ENCODE measurements around the gene IGF2R. TPM values are rescaled to one million over a fixed set of nuclear protein-coding genes. Genes with fewer than 3 reads are reported as not detected.

IGF2R gene
- total and polyA plus RNA-seq, 2 of the 13 experiments (the other 11 are each of a cell fraction or from before 2014, with no cell fraction given), result 38.3 to 70.0 TPM

GRCh38 chr6:159973951-159974350, 5.1 kb downstream of the IGF2R start (continued):
- no peak for TF ChIP-seq ZBTB33 (CRISPR knock-in tag; IDR thresholded peaks at IDR 0.05)
- TF ChIP-seq, protein P1, sequence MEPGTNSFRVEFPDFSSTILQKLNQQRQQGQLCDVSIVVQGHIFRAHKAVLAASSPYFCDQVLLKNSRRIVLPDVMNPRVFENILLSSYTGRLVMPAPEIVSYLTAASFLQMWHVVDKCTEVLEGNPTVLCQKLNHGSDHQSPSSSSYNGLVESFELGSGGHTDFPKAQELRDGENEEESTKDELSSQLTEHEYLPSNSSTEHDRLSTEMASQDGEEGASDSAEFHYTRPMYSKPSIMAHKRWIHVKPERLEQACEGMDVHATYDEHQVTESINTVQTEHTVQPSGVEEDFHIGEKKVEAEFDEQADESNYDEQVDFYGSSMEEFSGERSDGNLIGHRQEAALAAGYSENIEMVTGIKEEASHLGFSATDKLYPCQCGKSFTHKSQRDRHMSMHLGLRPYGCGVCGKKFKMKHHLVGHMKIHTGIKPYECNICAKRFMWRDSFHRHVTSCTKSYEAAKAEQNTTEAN (CRISPR knock-in tag; conservative IDR thresholded peaks at IDR 0.05), result no peak
- TF ChIP-seq DZIP1 (CRISPR knock-in tag; IDR thresholded peaks at IDR 0.05), result no peak
- TF ChIP-seq KLF6 (CRISPR knock-in tag; IDR thresholded peaks at IDR 0.05), result no peak
- no peak for TF ChIP-seq XRCC5 (optimal IDR thresholded peaks at IDR 0.05; ENCODE audit: low read length)
- no peak for TF ChIP-seq PCBP1 (IDR thresholded peaks at IDR 0.05; ENCODE audit: borderline replicate concordance, low read depth, low read length)
- TF ChIP-seq FUBP1 (CRISPR knock-in tag; IDR thresholded peaks at IDR 0.05; ENCODE audit: borderline replicate concordance), result no peak
- TF ChIP-seq ZNF292 (CRISPR knock-in tag; IDR thresholded peaks at IDR 0.05; ENCODE audit: borderline replicate concordance, low read depth), result no peak
- peak; percentile 59 for TF ChIP-seq GATAD2A (CRISPR knock-in tag; IDR thresholded peaks at IDR 0.05)
- TF ChIP-seq, protein P2, sequence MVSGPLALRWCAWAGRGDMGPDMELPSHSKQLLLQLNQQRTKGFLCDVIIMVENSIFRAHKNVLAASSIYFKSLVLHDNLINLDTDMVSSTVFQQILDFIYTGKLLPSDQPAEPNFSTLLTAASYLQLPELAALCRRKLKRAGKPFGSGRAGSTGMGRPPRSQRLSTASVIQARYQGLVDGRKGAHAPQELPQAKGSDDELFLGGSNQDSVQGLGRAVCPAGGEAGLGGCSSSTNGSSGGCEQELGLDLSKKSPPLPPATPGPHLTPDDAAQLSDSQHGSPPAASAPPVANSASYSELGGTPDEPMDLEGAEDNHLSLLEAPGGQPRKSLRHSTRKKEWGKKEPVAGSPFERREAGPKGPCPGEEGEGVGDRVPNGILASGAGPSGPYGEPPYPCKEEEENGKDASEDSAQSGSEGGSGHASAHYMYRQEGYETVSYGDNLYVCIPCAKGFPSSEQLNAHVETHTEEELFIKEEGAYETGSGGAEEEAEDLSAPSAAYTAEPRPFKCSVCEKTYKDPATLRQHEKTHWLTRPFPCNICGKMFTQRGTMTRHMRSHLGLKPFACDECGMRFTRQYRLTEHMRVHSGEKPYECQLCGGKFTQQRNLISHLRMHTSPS (CRISPR knock-in tag; IDR thresholded peaks at IDR 0.05; ENCODE audit: low read depth), result no peak
- no peak for TF ChIP-seq RNF219 (CRISPR knock-in tag; IDR thresholded peaks at IDR 0.05)
- TF ChIP-seq ZNF670 (CRISPR knock-in tag; IDR thresholded peaks at IDR 0.05; ENCODE audit: borderline replicate concordance), result no peak
- no peak for TF ChIP-seq KDM4B (CRISPR knock-in tag; IDR thresholded peaks at IDR 0.05)
- no peak for TF ChIP-seq ZNF768 (CRISPR knock-in tag; IDR thresholded peaks at IDR 0.05)
- no peak for TF ChIP-seq MATR3 (CRISPR knock-in tag; IDR thresholded peaks at IDR 0.05)
- TF ChIP-seq CBFB (CRISPR knock-in tag; IDR thresholded peaks at IDR 0.05), result no peak

Data from HepG2 (cell line).